Adipocyte (in vitro differentiated cells): ENCODE measurements around the gene NEDD9.

ENCODE experiments used
- DNase-seq: peaks from one replicate; pipeline ENCODE4 v3.0.0-alpha.2; 2015; ENCODE audit warnings: low read depth
- H3K27me3 ChIP-seq: replicated peaks from 2 replicates; pipeline ENCODE4 v1.7.0; 2013; ENCODE audit warnings: mild to moderate bottlenecking, low read length, moderate library complexity; ENCODE audit not compliant: control insufficient read depth, insufficient read depth
- H3K36me3 ChIP-seq: 2 replicates; pipeline ENCODE4 v1.7.0; 2013; ENCODE audit warnings: low read length, mild to moderate bottlenecking, moderate library complexity; ENCODE audit not compliant: control insufficient read depth, insufficient read depth, severe bottlenecking
- H3K4me1 ChIP-seq: 2 replicates; pipeline ENCODE4 v1.7.0; 2013; ENCODE audit warnings: mild to moderate bottlenecking, low read length, moderate library complexity; ENCODE audit not compliant: control insufficient read depth, insufficient read depth
- H3K4me3 ChIP-seq: 2 replicates; pipeline ENCODE4 v1.7.0; 2013; ENCODE audit warnings: mild to moderate bottlenecking, low read length, moderate library complexity
- H3K9ac ChIP-seq: 2 replicates; pipeline ENCODE4 v1.7.0; 2013; ENCODE audit warnings: mild to moderate bottlenecking, low read length, moderate library complexity
- H3K9me3 ChIP-seq: 2 replicates; pipeline ENCODE4 v1.7.0; 2013; ENCODE audit warnings: mild to moderate bottlenecking, low read length, moderate library complexity; ENCODE audit not compliant: control insufficient read depth

Gene NEDD9

DNA sequence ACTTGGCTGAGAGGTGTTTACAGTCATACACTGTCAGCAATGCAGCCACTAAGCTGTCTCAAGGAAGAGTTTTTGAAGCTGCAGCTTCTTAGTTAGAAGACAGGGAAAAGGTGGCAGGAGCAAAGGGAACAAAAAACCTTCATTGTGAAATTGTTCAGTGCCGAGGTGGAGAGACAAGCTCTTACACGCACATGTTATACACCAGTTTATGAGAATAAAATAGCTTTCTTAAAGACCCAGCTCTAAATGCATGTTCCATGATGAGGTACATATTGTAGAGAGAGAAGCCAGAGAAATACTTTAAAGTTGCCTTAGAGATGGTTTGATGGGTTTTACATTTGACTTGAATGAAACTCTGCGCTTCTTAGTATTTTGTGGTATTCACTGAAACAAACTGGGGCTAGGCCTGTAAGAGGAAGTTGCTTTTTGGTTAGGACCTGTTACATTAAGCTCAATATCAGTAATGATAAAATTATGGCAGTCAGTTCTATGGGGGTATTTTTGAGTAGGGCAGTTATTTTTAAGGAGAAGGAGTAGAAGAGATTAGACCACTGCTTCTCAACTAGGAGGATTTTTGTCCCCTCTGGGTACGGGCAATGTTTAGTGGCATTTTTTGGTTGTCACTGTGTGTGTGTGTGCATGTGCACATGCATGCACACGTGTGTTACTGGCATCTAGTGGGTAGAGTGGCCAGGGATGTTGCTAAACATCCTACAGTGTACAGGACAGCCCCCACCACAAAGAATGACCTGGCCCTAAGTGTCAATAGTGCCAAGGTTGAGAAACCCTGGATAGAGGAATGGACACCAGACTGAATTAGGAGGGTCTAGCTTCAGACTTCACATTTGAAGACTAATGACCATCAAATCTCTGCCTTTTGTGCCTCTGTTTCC lies 9.8 kb downstream of the NEDD9 start:
- peaks cover 36% of the 10 kb centered on the region for H3K4me1 ChIP-seq
- DNase-seq = no peak
- peaks cover 52% of the 10 kb centered on the region for H3K36me3 ChIP-seq

DNA sequence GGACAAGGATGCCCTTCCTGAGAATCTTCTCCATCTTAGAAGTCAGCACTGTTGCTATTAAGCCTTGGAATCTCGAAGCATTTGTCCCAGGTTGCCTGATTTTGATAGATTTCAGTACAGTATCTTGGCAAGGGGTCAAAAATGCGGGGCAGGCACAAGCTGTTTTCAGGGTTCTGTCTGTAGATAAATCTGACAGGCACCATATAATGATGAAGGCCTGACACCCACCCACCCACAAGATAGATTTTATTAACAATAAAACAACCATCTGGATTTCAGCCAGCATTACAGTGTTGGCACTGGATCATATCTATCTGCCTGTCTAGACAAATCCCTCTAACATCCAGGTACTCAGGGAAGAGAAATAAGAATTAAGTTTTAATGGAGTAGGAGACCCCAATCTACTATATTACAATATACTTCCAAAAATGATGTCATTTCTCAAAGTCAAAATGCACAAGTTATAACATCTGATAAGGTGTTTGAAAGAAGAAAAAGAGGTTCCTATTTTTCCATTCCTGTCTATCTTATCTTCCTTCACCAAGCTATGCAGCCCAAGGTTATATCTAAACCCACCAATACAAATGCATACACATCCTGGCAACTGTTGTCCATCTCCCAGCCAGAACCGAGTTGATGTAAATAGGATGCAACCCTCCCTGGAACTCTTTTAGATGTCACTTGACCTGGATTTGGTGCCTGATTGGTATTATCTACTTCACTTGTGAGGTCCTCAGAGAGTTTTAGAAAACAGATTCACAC lies 10.7 kb downstream of the NEDD9 start:
- H3K27me3 ChIP-seq = no peaks in the 10 kb centered on the region
- H3K9me3 ChIP-seq = no peaks in the 10 kb centered on the region
- DNase-seq = no peak
- H3K4me3 ChIP-seq = no peak overlapping the region
- no peak overlapping the region for H3K9ac ChIP-seq
- H3K36me3 ChIP-seq = peaks cover 58% of the 10 kb centered on the region
- peaks cover 41% of the 10 kb centered on the region for H3K4me1 ChIP-seq

More for the DNA sequence above, 9.8 kb downstream of the NEDD9 start:
- H3K9ac ChIP-seq = no peak overlapping the region
- H3K4me3 ChIP-seq = no peak overlapping the region
- no peaks in the 10 kb centered on the region for H3K9me3 ChIP-seq
- H3K27me3 ChIP-seq = no peaks in the 10 kb centered on the region

- H3K27me3 ChIP-seq = no peaks in the 10 kb centered on the region
- peaks cover 78% of the 10 kb centered on the region for H3K36me3 ChIP-seq
- no peaks in the 10 kb centered on the region for H3K9me3 ChIP-seq
- no peak overlapping the region for H3K9ac ChIP-seq
- DNase-seq = no peak
- peaks cover 32% of the 10 kb centered on the region for H3K4me1 ChIP-seq
- H3K4me3 ChIP-seq = no peak overlapping the region
Observed at GRCh38 chr6:11219400-11219834, 13.1 kb downstream of the NEDD9 start.

GRCh38 chr6:11218538-11219399 lies 13.7 kb downstream of the NEDD9 start:
- Histone ChIP-seq H3K4me3 (no peak overlapping the region), H3K36me3 (peaks cover 75% of the 10 kb centered on the region)
- DNase-seq = no peak

DNA sequence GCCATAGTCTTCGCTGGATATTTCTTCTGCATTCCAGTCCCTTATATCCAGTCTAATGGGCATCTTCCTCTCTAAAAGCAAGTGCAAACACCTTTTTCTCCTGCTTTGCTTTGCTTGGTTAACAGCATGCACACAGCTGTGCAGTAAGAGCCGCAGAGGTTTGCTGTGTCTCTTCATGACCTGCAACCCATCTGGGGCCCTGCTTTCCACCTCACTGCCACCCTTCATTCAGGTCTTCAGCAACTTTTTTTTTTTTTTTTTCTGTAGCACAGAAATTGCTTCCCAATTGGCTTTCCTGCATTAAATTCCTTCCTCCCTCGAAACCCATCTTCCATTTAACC lies 14.4 kb downstream of the NEDD9 start:
- no peaks in the 10 kb centered on the region for H3K9me3 ChIP-seq
- no peaks in the 10 kb centered on the region for H3K27me3 ChIP-seq
- DNase-seq = no peak
- H3K9ac ChIP-seq = no peak overlapping the region
- H3K36me3 ChIP-seq = peaks cover 76% of the 10 kb centered on the region
- peaks cover 36% of the 10 kb centered on the region for H3K4me1 ChIP-seq
- no peak overlapping the region for H3K4me3 ChIP-seq

More at GRCh38 chr6:11218538-11219399, 13.7 kb downstream of the NEDD9 start:
- Histone ChIP-seq H3K4me1 (peaks cover 31% of the 10 kb centered on the region), H3K9me3 (no peaks in the 10 kb centered on the region), H3K9ac (no peak overlapping the region), H3K27me3 (no peaks in the 10 kb centered on the region)

- Histone ChIP-seq H3K9me3 (no peaks in the 10 kb centered on the region), H3K27me3 (no peaks in the 10 kb centered on the region), H3K9ac (no peak overlapping the region), H3K36me3 (peaks cover 73% of the 10 kb centered on the region), H3K4me3 (no peak overlapping the region), H3K4me1 (peaks cover 40% of the 10 kb centered on the region)
- no peak for DNase-seq
Observed at GRCh38 chr6:11217360-11218101, 14.9 kb downstream of the NEDD9 start.

- H3K4me1 ChIP-seq = peaks cover 51% of the 10 kb centered on the region
- H3K4me3 ChIP-seq = no peak overlapping the region
- H3K27me3 ChIP-seq = no peaks in the 10 kb centered on the region
- H3K9me3 ChIP-seq = no peaks in the 10 kb centered on the region
- peaks cover 84% of the 10 kb centered on the region for H3K36me3 ChIP-seq
- DNase-seq = no peak
- H3K9ac ChIP-seq = no peak overlapping the region
Observed at GRCh38 chr6:11215773-11216172, 16.7 kb downstream of the NEDD9 start.

- Histone ChIP-seq H3K36me3 (peaks cover 75% of the 10 kb centered on the region), H3K4me1 (peaks cover 59% of the 10 kb centered on the region), H3K4me3 (no peak overlapping the region), H3K27me3 (no peaks in the 10 kb centered on the region), H3K9ac (no peak overlapping the region), H3K9me3 (no peaks in the 10 kb centered on the region)
- no peak for DNase-seq
Observed at GRCh38 chr6:11214901-11215300, 17.6 kb downstream of the NEDD9 start.

DNA sequence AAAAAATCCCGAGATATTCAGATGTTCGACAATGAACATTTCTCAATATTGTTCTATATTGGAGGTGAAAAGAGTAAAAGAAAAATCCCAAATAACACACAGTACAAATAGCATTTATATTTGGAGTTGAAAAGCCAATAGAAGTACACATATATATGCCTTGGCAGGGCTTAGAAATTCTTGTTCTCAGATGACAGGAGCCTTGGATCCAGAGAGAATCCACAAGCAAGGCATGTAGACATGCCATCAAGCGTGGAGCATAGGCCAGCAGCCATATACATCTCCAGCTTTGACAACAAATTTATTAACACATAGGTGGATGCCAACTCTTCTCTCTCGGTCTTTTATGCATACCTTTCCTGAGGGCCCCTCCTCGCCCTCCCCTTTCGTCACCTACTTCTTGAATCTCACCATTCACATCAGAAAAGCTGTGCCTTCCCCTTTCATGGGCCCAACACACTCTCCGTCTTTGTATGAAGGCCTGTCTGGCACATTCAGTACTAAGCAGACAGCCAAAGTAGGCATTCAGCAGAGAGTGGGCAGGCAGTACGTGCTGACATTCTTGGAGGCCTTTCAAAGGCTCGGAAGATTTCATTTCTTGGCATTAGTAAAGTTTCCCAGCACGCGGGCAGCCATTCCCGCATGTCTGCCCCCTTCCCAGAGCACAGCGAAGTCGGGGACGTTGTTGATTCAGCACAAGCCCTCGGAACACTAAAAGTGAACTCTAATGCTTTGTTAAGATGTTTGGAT lies 18.2 kb downstream of the NEDD9 start:
- H3K4me3 ChIP-seq = no peak overlapping the region
- H3K4me1 ChIP-seq = peaks cover 63% of the 10 kb centered on the region
- DNase-seq = no peak
- H3K27me3 ChIP-seq = no peaks in the 10 kb centered on the region
- H3K9ac ChIP-seq = no peak overlapping the region
- H3K9me3 ChIP-seq = no peaks in the 10 kb centered on the region
- peaks cover 73% of the 10 kb centered on the region for H3K36me3 ChIP-seq

- no peak overlapping the region for H3K4me3 ChIP-seq
- DNase-seq = no peak
- no peaks in the 10 kb centered on the region for H3K27me3 ChIP-seq
- H3K4me1 ChIP-seq = peaks cover 64% of the 10 kb centered on the region
- peaks cover 67% of the 10 kb centered on the region for H3K36me3 ChIP-seq
- peak overlapping the region; percentile 17 for H3K9ac ChIP-seq
- no peaks in the 10 kb centered on the region for H3K9me3 ChIP-seq
Observed at GRCh38 chr6:11213422-11214021, 18.9 kb downstream of the NEDD9 start.
